Esophagus (tissue), 2 donors: ENCODE results near the gene KRT83. TPM values are rescaled to one million over a fixed set of nuclear protein-coding genes. Genes with fewer than 3 reads are reported as not detected.
"Not testable (repeated sequence)": the region's sequence is repeated elsewhere in the genome, so short reads cannot be mapped to it uniquely, and the experiment has no call there.

Experiments
- H3K27ac ChIP-seq, 2 donors: one replicate each; pipeline ENCODE4 v1.5.1; 2013; ENCODE audit warnings: low read depth in 2 of 2, mild to moderate bottlenecking in 2 of 2, inconsistent platforms in 1 of 2, low read length in 1 of 2, moderate library complexity in 1 of 2
- H3K27me3 ChIP-seq, 2 donors: one replicate each; pipeline ENCODE4 v1.6.1; 2013; ENCODE audit warnings: low read length in 2 of 2, control low read depth in 1 of 2, mild to moderate bottlenecking in 1 of 2; ENCODE audit not compliant: insufficient read depth in 2 of 2, control insufficient read depth in 1 of 2
- H3K36me3 ChIP-seq, 2 donors: one replicate each; pipeline ENCODE4 v1.6.1; 2013; ENCODE audit warnings: low read length in 1 of 2; ENCODE audit not compliant: control insufficient read depth in 2 of 2, insufficient read depth in 2 of 2
- H3K4me1 ChIP-seq, 2 donors: one replicate each; pipeline ENCODE4 v1.6.1; 2013; ENCODE audit warnings: low read length in 1 of 2; ENCODE audit not compliant: control insufficient read depth in 2 of 2, insufficient read depth in 2 of 2
- H3K4me3 ChIP-seq, 2 donors: one replicate each; pipeline ENCODE4 v1.5.1; 2013; ENCODE audit warnings: low read length in 2 of 2, mild to moderate bottlenecking in 2 of 2, low read depth in 1 of 2, moderate library complexity in 1 of 2
- H3K9me3 ChIP-seq, 2 donors: one replicate each; pipeline ENCODE4 v1.6.1; 2013; ENCODE audit warnings: mild to moderate bottlenecking in 2 of 2, low read depth in 1 of 2, low read length in 1 of 2, moderate library complexity in 1 of 2; ENCODE audit not compliant: control insufficient read depth in 2 of 2, insufficient read depth in 1 of 2
- WGBS, 2 donors: extraction: QIAGEN DNeasy Blood & Tissue Kit; methylation state at CpG; one replicate each; pipeline ENCODE4 v1.1.7; 2013; 5-methylcytosine and 5-hydroxymethylcytosine counted together
- polyA plus RNA-seq, 2 donors: library from polyadenylated mRNA; stranded (reverse); fragments of 200-250 nt; gene quantifications; one replicate each; pipeline ENCODE4 v1.2.3, GENCODE V29; 2013
- donor health status: healthy with polysubstance abuse.
- donor health status: Bipolar disorder and iron deficiency.

The KRT83 gene
- polyA plus RNA-seq, 2 donors: not detected

DNA sequence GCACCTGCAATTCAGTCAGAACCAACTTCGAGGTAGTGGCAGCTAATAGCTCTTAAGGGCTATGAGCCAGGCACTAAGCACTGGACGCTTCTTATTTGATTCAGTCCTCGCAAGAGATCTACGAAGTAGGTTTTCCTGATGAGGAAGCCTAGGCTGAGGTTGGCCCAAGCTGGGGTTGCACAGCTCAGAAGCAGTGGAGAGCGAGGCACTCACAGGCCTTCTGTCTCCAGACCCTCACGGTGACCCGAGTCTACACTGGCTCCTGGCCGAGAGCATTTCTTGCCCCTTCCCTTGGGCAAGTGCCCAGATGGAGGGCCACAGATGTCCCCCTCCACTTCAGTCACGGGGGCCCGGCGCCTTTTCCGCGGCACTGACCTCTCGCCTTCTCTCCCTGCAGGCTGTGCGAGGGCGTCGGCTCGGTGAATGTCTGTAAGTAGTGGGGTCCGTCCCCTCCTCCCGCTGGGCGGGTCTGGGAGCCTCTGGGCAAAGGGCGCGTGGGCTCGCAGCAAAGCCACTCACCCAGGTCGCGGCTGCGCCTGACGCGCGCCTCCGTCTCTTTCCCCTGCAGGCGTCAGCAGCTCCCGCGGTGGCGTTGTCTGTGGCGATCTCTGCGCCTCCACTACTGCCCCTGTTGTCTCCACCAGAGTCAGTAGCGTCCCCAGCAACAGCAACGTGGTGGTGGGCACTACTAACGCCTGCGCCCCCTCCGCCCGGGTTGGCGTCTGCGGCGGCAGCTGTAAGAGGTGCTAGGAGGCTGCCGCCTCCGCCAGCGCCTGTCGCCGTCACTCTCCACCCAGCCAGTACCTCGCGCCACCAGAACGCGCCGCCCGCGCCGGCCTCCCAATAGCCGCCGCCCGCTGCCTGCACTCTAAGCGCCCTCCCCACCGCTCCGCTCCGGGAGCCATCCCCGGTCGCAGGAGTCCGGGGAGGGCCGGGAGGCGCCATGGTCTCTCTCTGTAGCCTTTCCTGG is 13.1 kb downstream of the KRT83 start:
- no peak overlapping the region for H3K27ac ChIP-seq
- 7 to 8% methylated on average over 71 of the region's 71 CpGs for WGBS, 2 donors
- no peaks in the 10 kb centered on the region for H3K36me3 ChIP-seq
- H3K27me3 ChIP-seq: no peaks in the 10 kb centered on the region
- H3K4me3 ChIP-seq: peak overlapping the region; percentile 13 to 51
- peaks cover 0 to 5% of the 10 kb centered on the region in 2 donors for H3K4me1 ChIP-seq
- no peaks in the 10 kb centered on the region for H3K9me3 ChIP-seq

DNA sequence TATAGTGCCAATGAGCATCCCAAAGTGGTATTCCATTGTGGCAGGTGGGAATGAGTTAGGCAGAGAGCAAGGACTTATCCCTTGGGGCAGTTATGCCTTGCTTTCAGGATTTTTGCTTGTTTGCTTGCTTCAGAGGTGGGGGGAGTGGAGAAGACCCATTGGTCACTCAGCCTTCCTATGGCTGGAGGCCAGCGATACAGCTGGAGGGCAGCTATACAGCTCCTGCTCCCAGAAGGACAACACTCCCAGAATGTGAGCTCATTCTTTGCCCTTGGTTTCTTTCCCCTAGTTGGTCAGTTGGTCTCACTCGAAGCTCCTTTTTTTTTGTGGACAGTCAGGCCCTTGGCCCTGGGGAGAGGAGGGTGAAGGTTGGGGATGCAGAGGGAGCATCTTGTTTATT is 14.5 kb downstream of the KRT83 start:
- Histone ChIP-seq H3K4me1 (peaks cover 0 to 5% of the 10 kb centered on the region in 2 donors), H3K36me3 (no peaks in the 10 kb centered on the region), H3K9me3 (no peaks in the 10 kb centered on the region), H3K4me3 (no peak overlapping the region), H3K27me3 (no peaks in the 10 kb centered on the region), H3K27ac (no peak overlapping the region)
- 90 to 95% methylated on average over 2 of the region's 2 CpGs for WGBS, 2 donors

DNA sequence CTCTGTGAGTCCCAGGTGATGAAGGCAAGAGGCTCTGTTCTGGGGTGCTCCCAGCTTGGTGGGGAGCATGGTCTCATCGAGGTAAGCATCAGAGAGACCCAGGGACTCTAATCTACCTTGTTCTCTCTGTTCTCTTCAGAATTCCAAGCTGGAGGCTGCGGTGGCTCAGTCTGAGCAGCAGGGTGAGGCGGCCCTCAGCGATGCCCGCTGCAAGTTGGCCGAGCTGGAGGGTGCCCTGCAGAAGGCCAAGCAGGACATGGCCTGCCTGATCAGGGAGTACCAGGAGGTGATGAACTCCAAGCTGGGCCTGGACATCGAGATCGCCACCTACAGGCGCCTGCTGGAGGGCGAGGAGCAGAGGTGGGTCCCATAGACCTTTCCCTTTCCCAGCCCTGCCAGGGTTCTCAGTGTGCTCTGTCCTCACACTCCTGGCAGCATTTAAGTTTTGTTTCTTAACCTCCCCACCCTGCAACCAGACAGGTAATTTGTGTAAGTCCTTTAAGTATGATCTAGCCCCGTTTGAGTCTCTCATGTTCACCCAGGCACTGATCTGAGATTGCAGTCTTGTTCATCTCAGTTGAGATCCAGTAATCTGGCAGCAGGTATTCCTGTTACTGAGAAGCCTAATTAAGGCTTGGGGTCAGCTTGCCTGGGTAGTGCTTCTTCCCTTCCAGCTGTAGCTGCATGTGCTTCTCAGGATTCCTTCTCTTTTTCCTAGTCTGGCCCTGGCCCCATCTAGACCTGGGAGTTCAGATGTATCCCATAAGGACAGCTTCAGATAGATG is 15.1 kb downstream of the KRT83 start:
- Histone ChIP-seq H3K4me3 (no peak overlapping the region), H3K4me1 (peaks cover 0 to 5% of the 10 kb centered on the region in 2 donors), H3K36me3 (no peaks in the 10 kb centered on the region), H3K27me3 (no peaks in the 10 kb centered on the region), H3K27ac (no peak overlapping the region), H3K9me3 (no peaks in the 10 kb centered on the region)
- 77 to 79% methylated on average over 9 to 11 of the region's 11 CpGs for WGBS, 2 donors

DNA sequence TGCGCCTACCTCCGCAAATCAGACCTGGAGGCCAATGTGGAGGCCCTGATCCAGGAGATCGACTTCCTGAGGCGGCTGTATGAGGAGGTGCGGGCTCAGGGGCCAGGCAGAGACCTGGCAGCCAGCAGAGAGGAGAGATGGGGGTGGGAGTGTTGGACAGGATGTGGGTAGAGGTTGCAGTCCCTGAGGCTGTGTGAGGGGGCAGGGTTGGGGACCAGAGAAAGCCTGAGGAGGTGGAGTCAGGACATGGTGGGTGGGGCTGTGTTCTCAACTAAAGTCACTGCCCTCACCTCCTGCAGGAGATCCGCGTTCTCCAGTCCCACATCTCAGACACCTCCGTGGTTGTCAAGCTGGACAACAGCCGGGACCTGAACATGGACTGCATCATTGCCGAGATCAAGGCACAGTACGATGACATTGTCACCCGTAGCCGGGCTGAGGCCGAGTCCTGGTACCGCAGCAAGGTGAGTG is 16.2 kb downstream of the KRT83 start:
- H3K4me1 ChIP-seq, H3K27me3 ChIP-seq, H3K36me3 ChIP-seq, H3K9me3 ChIP-seq, H3K4me3 ChIP-seq, H3K27ac ChIP-seq: not testable (repeated sequence)
- WGBS, 2 donors: 80 to 86% methylated on average over 15 of the region's 15 CpGs

DNA sequence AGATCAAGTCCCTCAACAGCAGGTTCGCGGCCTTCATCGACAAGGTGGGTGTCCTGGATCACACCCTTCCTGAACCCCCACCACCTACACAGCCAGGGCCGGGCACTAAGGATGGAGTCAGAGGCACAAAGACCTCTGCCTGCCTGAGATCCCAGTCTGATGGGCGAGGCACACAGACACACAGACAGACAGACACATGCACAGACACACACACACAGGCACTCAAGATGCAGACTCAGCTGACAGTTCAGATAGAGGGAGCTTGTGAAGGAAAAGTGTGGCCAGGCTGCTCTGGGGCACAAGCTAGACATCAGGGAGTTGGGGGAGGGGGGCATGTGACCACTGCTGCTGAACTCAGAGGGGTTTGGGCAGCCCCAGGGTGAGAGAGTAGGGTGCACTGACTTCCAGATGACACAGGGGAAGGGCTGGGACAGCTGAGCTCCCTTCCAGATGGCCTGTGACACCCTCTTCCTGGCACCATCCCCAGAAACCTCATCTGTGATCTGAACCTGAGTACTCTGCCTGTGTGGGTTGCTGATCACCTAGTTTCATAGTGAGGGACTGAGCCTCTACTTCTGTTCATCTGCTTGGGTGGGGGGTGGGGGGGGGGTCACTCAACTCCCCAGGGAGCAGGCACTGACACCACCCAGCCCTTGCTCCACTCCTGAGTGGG is 18.8 kb downstream of the KRT83 start:
- H3K27ac ChIP-seq, H3K9me3 ChIP-seq, H3K4me3 ChIP-seq, H3K36me3 ChIP-seq, H3K27me3 ChIP-seq, H3K4me1 ChIP-seq: not testable (repeated sequence)
- WGBS, 2 donors: no CpG with 5 or more reads among the region's 5 CpGs

DNA sequence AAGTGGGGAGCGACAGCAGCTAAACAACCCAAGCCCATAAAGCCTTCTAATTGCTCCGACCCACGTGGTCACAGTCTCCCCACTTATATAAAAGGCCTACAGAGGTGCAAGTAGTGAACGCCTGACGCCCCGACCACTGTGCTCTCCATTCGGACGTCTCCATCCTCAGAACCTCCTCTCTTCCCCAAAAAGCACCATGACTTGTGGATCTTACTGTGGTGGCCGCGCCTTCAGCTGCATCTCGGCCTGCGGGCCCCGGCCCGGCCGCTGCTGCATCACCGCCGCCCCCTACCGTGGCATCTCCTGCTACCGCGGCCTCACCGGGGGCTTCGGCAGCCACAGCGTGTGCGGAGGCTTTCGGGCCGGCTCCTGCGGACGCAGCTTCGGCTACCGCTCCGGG is 19.5 kb downstream of the KRT83 start:
- not testable (repeated sequence) for H3K27me3 ChIP-seq, H3K9me3 ChIP-seq, H3K4me1 ChIP-seq, H3K36me3 ChIP-seq, H3K27ac ChIP-seq, H3K4me3 ChIP-seq
- WGBS, 2 donors: 83 to 86% methylated on average over 21 to 23 of the region's 31 CpGs

DNA sequence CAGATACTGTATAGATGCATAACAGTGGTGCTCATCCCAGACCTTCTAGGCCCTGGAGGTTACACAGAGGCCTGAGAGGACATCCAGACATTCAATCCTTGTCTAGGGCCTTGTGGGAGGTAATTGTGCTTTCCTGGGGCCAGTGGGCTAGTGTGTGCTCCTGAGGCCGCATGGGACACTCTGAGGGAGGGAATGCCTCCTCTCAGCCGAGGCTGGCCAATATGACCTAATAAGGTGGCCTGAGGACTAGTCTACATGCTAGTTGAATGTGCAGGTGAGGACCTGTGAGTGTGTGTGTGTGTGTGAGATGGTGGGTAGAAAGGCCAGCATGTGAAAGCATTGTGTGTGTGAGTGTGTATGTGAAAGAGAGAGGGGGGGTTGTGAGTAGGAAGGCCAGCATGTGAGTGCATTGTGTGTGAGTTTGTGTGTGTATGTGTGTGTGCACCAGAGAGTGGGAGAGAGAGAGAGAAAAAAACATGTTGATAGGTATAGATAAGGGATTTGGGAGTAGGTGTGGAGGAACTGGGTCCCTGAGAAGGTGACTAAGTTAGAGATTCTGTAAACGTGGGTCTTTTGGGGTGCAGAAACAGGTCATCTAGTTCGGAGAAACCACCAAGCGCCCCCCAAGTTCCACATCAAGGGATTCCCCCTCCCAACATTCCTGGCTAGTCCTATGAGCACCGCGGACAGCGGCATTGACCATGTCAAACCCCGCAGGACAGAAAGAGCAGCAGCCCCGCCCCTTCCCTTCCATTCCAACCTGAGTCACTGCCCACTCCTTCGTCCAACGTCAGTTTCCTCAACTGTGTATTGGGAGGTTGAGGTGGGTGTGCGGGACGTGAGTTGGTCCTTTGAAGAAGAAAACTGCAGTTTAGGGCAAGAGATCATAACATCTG is 20.2 kb downstream of the KRT83 start:
- peaks cover 0 to under 1% of the 10 kb centered on the region in 2 donors for H3K27me3 ChIP-seq
- no peak overlapping the region for H3K27ac ChIP-seq
- no peaks in the 10 kb centered on the region for H3K9me3 ChIP-seq
- H3K4me1 ChIP-seq: no peaks in the 10 kb centered on the region
- WGBS, 2 donors: 68 to 70% methylated on average over 14 of the region's 14 CpGs
- H3K4me3 ChIP-seq: no peak overlapping the region
- peaks cover 0 to 2% of the 10 kb centered on the region in 2 donors for H3K36me3 ChIP-seq

DNA sequence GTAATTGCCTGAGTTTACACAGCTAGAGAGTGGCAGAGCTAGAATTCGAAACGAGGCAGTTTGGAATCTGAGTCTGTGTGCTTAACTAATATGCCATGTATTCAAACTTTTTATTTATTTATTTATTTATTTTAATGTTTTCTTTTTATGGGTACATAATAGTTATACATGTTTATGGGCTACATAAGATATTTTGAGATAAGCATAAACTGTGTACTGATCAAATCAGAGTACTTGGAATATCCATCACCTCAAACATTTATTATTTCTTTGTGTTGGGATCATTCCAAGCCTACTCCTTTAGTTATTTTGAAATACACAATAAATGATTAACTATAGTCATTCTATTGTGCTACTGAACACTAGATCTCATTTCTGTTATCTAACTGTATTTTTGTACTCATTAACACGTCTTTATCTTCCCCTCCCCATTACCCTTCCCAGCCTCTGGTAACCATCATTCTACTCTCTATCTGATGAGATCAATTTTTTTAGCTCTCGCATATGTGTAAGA is 22.5 kb downstream of the KRT83 start:
- H3K4me3 ChIP-seq: no peak overlapping the region
- no peak overlapping the region for H3K27ac ChIP-seq
- WGBS, 2 donors: 65 to 70% methylated on average over 4 of the region's 4 CpGs
- no peaks in the 10 kb centered on the region for H3K9me3 ChIP-seq
- H3K4me1 ChIP-seq: no peaks in the 10 kb centered on the region
- peaks cover 0 to 2% of the 10 kb centered on the region in 2 donors for H3K27me3 ChIP-seq
- H3K36me3 ChIP-seq: peaks cover 0 to 2% of the 10 kb centered on the region in 2 donors
